Left renal cortex interstitium (tissue), 4 donors: Measurements from ENCODE around the gene FLT1. TPM values are rescaled to one million over a fixed set of nuclear protein-coding genes. Genes with fewer than 3 reads are reported as not detected.

Experiments
- DNase-seq, 4 donors: peaks; one replicate each; pipeline ENCODE4 v3.0.0-alpha.2; 2013; ENCODE audit warnings: low read depth in 4 of 4, low spot score in 2 of 4, missing footprints in 1 of 4
- polyA plus RNA-seq, 4 donors: library from polyadenylated mRNA; unstranded; fragments of 120-200 nt; gene quantifications; one replicate each; pipeline ENCODE4 v1.2.1, GENCODE V29; 2013; ENCODE audit not compliant: insufficient read length in 4 of 4

Gene FLT1
- polyA plus RNA-seq, 4 donors: 30.4 to 51.8 (median 41.1) TPM

DNA sequence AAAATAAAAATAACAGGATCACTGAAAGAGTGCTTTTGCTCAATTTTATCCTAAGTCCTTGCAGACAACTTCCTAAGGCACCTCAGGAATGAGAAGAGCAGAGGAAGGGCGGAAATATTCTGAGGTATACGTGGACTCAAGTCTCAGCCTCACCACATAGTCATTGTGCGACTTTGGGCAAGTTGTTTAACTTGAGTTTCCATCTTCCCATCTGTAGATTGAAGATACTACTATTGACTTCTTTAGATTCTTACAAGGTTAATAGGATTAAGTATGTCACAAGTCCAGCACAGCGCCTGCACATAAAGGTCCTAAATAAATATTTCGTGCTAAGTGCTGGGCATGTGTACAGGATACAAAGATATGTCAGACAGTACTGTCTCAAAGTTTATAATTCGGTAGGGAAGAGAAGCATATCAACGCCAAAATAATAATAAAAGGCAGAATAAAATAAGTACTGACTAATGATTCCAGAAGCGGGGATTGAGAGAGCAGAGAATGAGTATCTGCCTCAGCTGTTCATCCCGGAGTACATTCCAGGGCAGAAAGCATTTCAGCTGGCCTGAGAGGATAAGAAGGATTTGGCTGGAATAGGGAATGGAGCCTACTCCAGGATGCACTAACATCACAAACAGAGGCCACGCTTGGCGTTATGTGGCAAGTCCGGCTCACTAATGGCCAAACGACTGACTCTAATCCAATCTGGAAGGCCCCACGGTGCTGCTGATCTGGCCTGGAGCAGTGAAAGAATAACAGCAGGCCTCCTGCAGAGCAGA lies 139.7 kb downstream of the FLT1 start:
- DNase-seq: no peak

DNA sequence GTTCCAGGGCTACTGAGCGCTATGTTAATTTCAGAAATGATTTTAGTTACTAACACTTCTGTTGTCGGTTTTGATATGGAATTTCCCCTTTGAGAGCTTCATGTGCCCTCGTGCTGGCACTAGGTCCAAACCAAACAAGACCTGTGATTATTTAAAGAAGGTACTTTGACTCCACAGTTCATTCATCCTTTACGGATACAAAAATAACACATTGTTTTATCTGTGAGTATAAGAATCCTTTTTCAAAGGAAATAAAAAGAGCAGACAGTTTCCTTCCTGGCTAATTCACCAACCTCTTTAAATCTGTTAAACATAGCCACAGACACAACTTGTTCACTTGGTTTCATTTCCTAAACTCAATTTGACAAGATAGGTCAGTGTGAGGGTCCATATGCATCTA lies 141.2 kb downstream of the FLT1 start:
- no peak for DNase-seq

DNA sequence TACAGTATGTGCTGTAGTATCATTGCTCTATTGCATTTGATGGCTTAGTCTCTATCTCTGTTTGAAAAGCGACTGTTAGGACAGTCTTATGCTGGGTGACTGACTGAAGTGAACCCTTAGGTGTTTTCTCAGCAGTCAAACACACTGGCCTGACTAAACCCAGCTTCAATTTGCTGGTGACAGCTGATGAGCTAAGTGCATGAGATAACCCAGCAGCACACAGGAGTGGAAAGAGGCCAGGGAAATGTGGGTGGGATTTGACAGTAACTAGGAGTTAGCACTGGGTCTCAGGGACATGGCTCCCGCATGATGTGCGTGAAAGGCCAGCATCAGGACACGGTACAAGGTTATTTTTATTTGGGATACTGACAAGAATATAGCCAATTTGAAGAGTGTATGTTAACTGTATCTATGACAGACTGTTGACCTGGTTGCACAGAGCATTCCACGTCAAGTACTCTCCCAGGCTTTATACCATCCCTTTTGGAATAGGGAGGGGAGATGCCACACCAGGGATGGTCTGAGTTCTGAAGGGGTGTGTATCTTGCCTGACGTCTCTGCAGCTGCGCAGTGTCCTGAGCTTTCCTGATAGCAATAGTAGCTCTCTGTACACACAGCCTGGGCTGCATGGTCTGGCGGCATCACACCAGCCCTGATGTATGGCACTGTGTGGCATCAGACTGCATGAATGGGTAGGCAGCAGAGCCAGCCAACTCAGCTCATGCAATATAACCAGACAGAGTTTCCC lies 144.8 kb downstream of the FLT1 start:
- DNase-seq: no peak

DNA sequence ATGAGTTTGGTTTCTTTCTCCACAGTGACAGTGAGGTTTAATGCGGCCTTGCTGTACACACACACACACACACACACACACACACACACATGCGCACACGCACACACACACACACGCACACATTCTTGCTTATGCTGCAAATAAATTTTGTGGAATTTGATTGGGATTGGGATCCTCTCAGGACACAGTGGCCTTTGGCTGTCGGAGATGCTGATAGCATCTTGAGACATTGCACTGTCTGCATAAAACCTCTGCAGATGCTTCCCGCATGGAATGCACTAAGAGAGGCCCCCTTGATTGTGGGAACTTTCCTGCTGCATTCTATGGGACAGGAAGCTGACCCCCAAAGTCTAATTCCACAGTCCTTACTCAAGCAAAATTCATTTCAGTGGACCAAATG lies 145.6 kb downstream of the FLT1 start:
- DNase-seq: no peak

DNA sequence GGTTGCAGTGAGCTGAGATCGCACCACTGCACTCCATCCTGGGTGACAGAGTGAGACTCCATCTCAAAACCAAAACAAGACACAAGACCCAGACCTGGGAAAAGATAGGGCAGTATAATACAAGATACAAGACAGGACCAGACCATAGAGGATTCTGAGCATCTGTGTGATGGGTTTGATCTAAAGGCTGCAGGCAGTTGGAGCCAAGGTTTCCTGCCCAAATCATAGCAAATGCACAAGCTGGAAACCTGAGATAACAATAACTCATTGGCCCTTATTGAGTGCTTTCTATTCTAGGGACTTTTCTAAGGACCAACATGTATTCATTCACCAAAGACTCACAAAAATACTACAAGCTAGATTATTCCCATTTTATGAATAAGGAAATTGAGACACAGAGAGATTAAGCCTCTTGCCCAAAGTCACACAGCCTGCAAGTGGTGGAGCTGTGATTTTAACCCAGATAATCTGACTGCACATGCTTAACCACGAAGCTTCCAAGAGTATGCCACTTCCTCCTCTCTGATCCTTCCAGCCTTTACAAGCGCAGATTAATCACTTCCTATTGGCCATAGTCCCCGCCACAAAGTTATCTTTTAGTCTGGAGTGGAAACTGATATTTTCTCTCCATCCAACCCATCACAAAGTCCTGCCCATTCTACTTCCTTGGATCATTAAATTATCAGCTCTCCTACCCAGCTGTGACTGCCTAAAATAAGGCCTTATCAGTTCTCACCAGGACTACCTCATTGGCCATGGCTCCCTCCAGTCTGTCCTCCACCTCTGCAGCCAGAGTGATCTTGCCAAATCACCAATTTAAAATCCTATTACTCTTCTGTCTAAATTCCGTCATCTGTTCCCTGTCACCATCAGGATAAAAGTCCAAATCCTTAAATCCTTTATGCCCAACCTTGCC lies 147.2 kb downstream of the FLT1 start:
- no peak for DNase-seq

DNA sequence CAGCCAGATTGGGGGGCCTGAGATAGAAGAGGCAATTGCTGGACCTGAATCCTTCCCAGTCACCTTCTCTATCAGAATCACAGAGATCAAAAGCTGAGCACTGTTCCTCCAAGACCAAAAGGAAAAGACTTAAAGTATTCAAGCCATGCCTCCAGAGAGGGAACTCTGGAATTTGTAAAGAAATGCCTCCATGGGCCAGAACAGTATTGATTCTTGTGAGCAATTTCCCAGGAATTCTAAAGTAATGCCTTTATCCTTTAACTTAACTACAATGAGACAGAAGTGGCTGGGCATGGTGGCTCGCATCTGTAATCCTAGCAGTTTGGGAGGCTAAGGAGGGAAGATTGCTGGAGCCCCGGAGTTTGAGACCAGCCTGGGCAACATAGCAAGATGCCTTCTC lies 148.8 kb downstream of the FLT1 start:
- no peak for DNase-seq

DNA sequence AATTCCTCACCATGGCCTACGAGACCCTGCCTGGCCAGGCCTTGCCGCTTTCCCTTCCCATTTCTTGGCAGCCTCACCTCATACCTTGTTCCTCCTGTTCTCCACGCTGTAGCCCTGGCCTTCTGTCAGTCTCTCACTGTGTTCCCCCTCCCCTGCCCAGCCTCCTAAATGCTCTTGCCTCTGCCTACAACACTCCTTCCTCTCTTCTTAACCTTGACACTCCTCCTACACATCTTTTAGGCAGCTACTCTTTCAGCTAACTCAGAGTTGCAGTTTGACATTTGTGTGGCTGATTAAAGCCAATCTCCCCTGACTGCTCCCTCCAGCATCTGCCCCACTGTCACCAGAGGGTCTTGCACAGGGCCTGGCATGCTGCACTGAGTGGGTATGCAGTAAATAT lies 150.8 kb downstream of the FLT1 start:
- no peak for DNase-seq

DNA sequence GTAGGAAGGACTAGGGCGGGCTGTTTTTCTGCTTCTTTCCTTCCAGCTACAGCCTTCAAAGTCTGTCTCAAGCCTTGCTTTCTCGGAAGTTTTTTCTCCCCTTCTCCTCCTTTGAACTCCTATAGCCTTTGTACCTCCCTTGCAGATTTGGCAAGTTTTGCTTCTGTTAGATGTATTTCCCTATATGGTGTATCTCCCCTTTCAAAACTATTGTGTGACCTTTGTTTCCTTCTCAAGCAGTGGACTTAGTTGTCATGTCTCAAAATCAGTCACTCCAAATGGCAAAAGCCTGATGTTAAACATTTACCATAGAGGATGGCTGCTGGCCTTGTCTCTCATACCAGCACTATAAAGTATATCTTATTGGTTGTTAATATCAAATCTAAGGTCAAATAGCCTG lies 152.7 kb downstream of the FLT1 start:
- no peak for DNase-seq

DNA sequence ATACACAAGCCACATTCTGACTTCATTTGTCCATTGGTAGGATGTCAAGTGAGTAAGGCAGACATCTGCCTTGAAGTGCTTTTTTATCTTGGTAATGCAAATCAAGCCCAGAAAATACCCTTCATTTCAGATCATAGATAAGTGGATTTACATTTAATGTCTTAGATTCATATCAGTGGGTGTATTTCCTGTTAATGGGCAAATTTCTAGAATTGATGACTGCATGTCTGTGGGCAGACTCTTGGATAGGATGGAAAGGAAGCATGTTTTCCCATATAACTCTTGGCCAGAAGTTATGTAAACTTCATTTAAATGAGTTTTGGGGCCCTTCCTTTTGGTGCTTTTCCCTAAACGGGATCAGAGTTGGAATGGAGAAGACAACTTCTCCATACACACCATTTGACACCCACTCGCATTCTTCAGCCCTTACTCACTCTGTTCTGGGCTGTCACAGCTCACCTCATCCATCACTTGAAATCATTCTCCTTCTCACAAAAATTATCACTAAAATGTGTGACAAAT lies 154.6 kb downstream of the FLT1 start:
- no peak for DNase-seq

DNA sequence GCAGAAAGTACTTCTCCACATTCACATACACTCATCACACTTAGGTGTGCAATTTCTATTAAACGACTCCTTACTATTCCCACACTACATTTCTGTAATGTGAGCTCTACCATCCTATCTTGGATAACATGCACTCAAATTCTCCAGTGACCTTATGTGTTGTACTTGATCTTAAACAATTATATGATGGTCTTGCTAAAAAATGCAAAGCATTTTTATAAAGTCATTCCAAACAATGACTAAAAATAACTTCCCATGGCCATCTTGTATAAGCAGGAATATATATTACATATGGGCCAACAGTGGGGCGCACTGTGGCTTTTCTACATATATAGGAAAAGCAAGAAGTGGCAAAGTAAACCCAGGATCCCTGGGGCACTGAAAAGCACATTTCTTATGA lies 155.5 kb downstream of the FLT1 start:
- DNase-seq: no peak

DNA sequence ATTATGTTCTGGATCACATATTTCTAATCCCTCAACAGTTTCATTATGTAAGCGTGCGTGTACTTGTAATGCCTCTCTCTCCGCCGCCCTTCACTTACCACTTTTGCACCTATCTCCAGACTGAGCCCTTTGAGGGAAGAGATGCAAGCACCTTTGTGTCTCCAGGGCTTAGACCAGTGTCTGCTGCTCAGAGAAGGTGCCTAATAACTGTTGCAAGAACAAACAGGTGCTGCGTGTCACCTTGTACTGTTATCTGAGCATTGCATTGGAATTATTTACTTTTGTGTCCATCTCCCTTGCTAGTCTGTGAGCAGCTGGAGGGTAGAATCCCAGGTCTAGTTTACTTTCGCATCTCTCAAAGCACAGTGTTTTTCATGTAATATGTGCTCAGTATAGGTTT lies 156.2 kb downstream of the FLT1 start:
- no peak for DNase-seq

DNA sequence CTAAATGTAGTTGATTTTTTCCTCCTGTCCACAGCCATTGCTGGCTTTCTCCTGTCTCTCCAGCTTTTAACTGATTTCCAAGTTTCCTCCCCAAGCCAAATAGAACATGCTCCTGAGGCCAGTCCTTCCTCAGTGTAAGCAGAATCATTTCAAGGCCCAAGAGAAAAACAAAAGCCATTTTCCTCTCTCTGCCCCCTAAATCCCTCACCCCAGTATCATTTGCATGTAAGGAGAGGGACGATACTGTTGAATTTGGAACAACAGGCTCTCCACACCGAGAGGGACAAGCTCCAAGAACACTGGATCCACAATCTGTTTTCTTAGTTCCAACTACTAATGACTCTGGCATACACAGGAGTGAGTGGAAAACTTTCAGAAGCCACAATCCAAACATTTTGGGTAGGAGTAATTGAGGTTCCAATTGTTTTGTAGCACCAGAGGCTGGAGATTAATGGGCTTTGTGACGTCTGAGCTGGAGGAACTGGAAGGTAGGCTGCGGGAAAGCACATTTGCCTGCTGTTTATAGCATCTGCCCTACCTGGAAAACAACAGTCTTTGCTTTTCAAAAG lies 156.8 kb downstream of the FLT1 start:
- no peak for DNase-seq

DNA sequence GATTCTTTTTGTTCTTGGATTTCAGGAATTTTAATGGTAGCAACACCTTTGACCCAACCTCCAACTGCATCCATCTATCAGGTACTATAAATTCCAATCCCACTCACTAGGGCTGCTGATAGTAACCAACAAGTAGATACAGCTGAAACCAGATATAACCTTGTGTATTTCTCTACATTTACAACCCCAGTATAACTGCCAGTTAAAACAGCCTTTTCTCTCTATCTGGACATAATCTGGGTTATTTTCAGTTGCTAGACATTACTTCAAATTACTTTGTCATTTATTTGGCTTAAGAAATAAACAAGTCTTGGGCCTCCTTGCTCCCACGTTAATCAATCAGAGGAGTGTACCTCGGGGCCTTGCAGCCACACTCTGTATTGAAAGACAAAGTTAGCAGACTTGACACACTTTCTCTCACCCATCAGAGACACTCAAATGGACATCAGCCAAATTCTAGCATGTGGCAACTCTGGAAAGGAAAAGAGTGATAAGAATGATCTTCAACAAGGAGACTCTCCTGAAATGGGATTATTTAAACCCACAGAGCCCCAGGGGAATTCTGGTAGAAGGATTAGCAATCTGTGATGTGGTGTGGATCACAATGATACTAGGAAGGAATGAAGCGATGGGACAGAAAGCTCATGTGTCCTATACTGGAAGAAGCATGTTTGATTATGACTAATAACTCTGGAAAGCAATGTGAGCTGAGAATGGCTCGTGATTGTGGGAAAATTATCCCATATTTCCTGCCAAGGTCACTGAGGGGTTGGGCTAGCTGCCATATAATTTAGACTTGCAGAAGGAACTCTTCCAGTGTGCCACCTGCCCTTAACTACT lies 157.5 kb downstream of the FLT1 start:
- DNase-seq: no peak

DNA sequence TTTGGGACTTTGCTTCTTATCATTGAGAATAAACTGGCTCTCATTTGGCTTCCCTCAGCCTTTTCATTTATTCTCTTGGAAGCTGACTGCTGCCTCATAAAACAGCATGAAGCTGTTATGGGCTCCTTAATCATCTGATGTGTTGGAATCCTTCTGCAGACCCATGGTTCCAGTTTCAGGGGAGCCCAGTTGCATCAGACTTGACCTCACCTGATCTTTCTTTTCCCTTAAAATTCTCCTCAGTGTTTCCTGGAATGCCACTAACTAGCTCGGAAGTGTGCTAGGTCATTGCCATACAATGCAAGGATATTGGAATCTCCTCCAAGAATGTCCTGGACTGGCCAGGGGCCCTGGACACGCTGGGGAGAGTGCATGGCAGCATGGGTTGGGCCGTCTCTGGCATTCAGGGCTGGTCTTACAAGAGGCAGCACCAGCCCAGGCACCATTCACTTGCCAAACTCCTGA lies 158.7 kb downstream of the FLT1 start:
- DNase-seq: no peak

DNA sequence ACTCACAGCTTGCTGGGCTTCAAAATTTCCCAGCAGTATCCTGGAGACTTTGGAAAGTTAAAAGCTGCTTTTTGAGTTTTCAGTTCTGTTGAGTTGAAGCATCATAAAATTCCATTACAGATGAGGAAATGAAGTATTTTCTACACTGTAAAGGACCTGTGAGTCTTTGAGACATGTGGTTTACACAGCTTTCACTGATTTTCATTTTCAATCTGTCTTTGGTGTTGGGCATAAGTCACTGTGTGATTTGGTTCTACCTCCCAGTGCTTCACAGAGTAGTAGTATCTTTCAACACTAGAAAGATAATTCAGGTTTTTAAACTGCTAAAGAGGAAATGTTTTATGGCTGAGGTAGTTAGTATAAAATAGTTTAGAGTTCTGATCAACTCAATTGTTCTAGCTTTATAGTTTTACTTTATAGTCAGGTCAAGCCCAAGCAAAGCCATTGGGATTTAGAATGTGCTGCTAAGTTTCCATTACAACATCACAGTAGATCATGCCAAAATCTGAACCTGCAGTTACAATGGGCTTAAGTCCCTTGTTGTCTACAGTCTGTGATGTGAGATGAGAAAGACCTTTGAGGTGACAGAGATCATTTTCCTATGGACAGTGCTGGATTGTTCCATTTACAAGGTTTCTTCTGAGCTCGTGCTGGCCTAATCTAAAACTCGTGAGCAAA lies 161.6 kb downstream of the FLT1 start:
- DNase-seq: no peak

DNA sequence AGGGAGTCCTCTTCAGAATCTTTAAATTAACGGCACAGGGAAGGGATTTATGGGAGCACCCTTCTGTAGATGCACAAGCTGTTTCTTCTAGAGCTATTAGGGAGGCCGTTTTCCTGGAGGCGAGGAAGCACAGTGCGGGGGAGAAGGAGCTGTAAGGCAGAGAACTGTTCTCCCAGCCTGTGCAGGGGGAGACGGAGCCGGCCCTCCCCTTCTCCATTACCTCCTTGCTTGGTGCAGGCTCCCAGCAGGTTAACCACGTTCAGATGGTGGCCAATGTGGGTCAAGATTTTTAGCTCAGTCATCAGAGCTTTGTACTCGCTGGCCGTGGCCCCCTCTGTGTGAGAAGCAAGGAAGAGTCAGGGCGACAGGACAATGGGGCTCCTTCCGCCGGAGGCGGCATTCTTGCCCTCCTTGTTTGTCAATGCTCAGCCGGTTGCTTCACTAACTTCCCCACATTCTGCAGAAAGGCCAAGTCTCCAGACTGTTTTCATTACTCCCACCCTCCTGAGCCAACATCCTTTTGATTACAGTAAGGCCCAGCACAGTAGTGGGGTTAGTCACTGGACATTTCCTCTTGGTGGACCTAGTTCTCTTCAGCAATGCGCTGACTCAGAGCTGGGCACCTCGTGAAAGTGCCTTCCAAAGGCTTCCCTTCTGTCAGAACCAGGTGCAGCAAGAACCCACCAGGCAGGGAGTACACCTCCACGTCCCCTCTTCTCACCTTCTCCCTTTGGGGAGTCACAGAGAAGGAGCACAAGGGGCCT lies 165.4 kb downstream of the FLT1 start:
- no peak for DNase-seq

DNA sequence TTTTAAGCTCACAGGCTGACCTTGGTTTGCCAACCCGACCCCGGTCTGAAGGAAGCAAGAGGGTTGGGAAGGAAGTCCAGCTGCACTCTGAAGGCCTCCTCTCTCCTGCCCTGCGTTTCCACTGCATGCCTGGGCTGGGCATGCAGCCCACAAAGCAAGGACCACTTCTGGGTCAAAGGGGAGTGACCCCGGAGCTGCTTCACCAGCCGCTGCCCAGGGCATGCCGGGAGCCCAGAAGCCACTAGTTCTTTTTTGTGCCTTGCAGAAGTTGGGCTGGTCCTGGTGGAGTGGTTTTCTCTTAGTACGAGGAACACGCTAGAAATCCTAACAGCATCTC lies 166.7 kb downstream of the FLT1 start:
- DNase-seq: no peak
